RPMI7951 (cell line): ENCODE results near the gene SDCCAG8. TPM values are rescaled to one million over a fixed set of nuclear protein-coding genes. Genes with fewer than 3 reads are reported as not detected.
A peak's percentile ranks its signal among the peaks of the same experiment; 100 is the strongest.

ENCODE experiments used
- DNase-seq: peaks from one replicate; pipeline ENCODE4 v3.0.0-alpha.2; 2012; ENCODE audit warnings: low read depth
- total RNA-seq: library from RNA; depleted of rRNA; stranded (reverse); fragments of >200 nt; shearing (Covaris generic); gene quantifications from 2 replicates; pipeline ENCODE4 v1.2.3, GENCODE V29; 2014

Gene SDCCAG8
- total RNA-seq, 1 experiment from 2014 or later, result 16.6 TPM

GRCh38 chr1:243501002-243501401 is 245.2 kb downstream of the SDCCAG8 start:
- peak; percentile 85 for DNase-seq

GRCh38 chr1:243503155-243503554 is 247.3 kb downstream of the SDCCAG8 start:
- no peak for DNase-seq

- DNase-seq, result peak; percentile 44
Observed at GRCh38 chr1:243505986-243506689, 250.3 kb downstream of the SDCCAG8 start.

- DNase-seq, result no peak
Observed at GRCh38 chr1:243507001-243507671, 251.3 kb downstream of the SDCCAG8 start.

- no peak for DNase-seq
Observed at GRCh38 chr1:243507672-243508302, 251.9 kb downstream of the SDCCAG8 start.

DNA sequence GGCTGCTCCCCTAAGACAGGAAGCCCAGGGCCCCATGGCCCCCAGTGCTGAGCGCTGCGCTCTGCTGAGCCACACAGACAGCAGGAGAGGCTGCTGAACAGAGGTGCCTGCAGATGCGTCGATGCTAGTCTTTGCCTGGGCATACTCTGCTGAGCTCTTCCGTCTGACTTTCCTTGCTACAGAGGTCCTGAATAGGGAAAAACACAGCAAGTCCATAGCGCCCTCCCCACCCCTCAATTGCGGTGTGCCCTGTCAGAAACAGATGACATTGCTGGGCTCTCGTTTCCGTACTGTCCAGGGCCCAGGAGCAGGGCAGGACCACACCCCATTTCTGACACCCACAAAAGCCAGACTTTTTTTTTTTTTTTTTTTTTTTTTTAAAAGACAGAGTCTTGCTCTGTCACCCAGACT is 252.5 kb downstream of the SDCCAG8 start:
- DNase-seq, result no peak

- DNase-seq, result no peak
Observed at GRCh38 chr1:243508943-243509342, 253.1 kb downstream of the SDCCAG8 start.

DNA sequence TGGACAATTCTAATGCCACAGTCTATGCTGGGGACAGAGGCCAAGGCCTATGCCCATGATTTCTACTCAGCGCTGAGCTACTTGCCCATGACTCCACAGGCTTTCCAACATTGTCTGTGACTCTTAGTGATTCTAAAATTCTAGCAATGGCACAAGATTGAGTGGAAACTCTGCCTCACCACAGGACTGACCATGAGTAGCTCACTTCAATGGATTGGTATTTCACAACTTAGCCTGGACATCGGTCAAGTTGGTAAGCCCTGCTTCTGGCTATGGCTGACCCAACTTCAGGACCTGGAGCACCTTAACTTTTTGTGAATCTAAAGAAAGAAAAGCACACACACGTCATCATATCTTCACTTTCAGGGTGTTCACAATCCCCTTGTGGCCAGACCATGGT is 255.1 kb downstream of the SDCCAG8 start:
- no peak for DNase-seq

DNA sequence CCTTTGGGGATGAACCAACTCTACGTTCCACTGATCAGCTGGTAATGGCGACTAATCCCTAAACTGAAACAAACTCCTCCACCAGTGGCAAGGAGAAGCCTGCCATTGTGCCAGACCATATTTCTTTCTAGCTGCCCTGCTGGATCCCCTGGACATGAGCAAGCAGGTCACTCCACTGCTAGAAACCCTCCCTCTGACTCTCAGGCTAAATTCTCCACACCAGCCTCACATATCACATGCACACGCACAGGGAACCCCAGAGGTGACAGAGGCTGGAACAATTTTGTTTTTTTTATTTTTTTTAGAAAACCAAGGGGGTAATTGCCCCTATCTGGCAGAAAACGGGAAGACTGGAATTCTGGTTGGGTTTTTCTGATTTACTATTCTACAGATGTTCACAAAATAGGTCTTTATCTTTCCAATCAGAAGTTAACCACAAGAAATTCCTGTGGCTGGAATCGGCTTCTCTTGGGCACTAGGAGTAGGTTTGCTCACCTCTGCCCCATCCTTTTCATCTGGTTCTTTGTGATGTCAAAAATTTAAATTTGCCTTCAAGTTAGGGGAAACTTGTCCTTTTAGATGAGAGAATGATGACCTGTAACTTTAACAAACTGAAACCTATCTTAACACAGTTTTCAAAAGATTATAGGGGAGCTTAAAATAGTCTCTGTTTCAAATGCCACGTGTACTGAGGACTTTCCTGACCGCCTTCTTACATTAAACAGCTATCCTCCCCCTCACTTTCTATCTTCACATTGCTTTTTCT is 258.1 kb downstream of the SDCCAG8 start:
- peak; percentile 93 for DNase-seq

GRCh38 chr1:243514927-243515326 is 259.1 kb downstream of the SDCCAG8 start:
- DNase-seq, result no peak

DNA sequence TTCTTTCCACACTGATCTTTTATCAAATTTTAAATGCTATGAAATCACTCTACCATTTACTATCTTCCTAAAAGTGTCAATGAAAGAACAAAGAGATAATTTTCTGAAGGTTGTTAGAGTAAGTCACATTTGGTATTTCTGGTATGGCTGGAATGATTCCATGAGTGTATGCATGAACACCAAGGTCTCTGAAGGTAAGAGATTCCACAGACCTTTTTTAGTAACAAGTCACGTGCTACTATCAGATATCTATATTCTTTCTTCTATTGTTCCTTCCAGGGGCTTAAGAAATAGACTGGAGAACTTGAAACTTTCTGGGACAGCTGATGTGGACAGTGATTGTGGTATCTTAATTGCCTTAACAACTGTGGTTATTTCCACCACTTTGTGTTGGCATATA is 265.0 kb downstream of the SDCCAG8 start:
- DNase-seq, result no peak

GRCh38 chr1:243523766-243524165 is 267.9 kb downstream of the SDCCAG8 start:
- no peak for DNase-seq

GRCh38 chr1:243525085-243525487 is 269.2 kb downstream of the SDCCAG8 start:
- peak; percentile 85 for DNase-seq

GRCh38 chr1:243526180-243526579 is 270.3 kb downstream of the SDCCAG8 start:
- no peak for DNase-seq

DNA sequence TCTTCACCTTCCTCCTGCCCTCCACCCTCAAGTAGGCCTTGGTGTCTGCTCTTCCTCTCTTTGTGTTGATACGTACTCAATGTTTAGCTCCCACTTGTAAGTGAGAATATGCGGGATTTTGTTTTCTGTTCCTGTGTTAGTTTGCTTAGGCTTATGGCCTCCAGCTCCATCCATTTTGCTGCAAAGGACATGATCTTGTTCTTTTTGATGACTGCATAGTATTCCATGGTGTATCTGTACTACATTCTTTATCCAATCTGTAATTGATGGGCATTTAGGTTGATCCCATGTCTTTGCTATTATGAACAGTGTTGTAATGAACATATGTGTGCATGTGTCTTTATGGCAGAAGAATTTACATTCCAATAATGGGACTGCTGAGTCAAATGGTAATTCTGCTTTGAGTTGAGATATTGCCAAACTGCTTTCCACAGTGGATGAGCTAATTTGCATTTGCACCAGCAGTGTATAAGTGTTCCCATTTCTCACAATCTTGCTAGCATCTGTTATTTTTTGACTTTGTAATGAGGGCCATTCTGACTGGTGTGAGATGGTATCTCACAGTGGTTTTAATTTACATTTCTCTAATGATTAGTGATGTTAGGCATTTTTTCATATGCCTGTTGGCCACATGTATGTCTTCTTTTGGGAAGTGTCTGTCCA is 272.7 kb downstream of the SDCCAG8 start:
- no peak for DNase-seq

- DNase-seq, result no peak
Observed at GRCh38 chr1:243529512-243529911, 273.7 kb downstream of the SDCCAG8 start.

DNA sequence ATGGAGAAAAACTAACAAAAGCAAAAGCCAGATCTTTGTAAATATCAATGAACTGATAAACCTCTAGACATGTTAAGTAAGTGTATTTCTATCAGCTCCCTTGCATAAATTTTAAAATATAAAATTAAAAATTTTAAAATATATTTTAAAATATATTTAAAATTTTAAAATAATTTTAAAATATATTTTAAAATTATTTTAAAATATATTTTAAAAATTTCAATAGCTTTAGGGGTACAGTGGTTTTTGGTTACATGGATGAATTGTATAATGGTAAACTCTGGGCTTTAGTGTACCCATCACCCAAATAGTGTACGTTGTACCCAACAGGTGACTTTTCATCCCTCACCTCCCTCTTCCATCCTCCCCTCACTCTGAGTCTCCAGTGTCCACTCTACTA is 279.2 kb downstream of the SDCCAG8 start:
- no peak for DNase-seq

DNA sequence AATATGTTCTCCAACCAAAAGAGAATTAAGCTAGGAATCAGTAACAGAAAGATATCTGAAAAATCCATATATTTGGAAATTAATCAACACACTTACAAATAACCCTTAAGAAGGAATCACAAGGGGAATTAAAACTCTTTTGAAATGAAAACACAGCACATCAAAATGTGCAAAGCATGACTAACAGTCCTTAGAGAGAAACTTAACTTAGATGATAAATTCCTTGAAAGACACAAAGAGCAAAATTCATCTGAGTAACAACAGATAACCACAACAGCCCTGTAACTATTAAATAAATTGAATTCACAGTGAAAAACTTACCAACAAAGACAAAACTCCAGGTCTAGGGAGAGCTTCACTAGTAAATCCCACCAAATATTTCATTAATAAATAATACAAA is 283.8 kb downstream of the SDCCAG8 start:
- no peak for DNase-seq

GRCh38 chr1:243542739-243543415 is 287.0 kb downstream of the SDCCAG8 start:
- no peak for DNase-seq

DNA sequence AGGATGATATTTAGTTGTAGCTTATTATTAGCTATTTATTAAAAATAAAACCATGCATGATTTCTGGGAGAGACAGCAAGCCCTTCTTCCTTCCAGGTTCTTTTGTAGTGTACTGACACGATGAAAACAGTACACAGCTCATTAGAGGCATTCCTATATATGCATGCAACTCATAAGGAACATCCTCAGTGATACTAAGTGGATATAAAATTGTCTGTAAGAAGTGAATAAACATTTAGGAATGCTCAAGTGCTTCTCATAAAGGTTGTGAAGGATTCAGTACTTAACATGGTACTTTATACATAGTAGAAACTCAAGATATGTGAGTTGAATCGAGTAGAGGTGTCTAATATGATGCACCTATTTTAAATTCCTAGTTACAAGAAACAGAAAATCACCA is 287.7 kb downstream of the SDCCAG8 start:
- DNase-seq, result no peak

DNA sequence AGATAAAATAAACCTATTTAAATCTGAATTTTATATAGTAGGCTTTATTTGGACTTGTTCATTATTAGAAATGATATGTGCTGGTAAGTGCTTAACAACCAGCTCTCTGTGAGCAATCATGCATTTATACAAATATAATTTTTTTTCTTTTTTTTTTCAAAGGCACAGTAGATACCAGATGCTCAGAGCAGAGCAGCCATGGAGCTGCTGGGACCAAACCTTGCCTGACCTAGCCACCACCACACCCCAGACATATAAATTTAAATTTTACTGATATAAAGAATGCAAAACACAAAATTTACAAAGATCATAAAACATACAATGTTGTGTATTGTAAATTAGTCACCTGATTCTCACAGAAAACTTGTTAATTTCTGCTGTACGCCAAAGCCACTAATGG is 290.6 kb downstream of the SDCCAG8 start:
- no peak for DNase-seq
